Neuronal stem cell (in vitro differentiated cells): ENCODE measurements around the gene FANCD2.

Source experiments
- DNase-seq: peaks from one replicate; pipeline ENCODE4 v3.0.0-alpha.2; 2013; ENCODE audit warnings: low spot score
- H2AFZ ChIP-seq: one replicate; pipeline ENCODE4 v1.6.1; 2013; ENCODE audit warnings: mild to moderate bottlenecking, low read length, inconsistent platforms
- H2AK5ac ChIP-seq: 2 replicates; pipeline ENCODE4 v1.6.1; 2013; ENCODE audit warnings: low read depth, mild to moderate bottlenecking, inconsistent platforms, low read length, moderate library complexity, mixed read lengths
- H2BK120ac ChIP-seq: 2 replicates; pipeline ENCODE4 v1.6.1; 2013; ENCODE audit warnings: low read depth, mild to moderate bottlenecking, inconsistent platforms, low read length, moderate library complexity, mixed read lengths
- H2BK12ac ChIP-seq: one replicate; pipeline ENCODE4 v1.6.1; 2013; ENCODE audit warnings: low read length, inconsistent platforms
- H2BK15ac ChIP-seq: 2 replicates; pipeline ENCODE4 v1.6.1; 2013; ENCODE audit warnings: mild to moderate bottlenecking, low read length, inconsistent platforms, mixed read lengths
- H2BK5ac ChIP-seq: one replicate; pipeline ENCODE4 v1.6.1; 2013; ENCODE audit warnings: inconsistent platforms, mild to moderate bottlenecking, low read length, moderate library complexity
- H3K14ac ChIP-seq: one replicate; pipeline ENCODE4 v1.6.1; 2013; ENCODE audit warnings: low read length, inconsistent platforms
- H3K18ac ChIP-seq: 2 replicates; pipeline ENCODE4 v1.6.1; 2013; ENCODE audit warnings: low read length, inconsistent platforms
- H3K23ac ChIP-seq: 2 replicates; pipeline ENCODE4 v1.6.1; 2013; ENCODE audit warnings: low read depth, mild to moderate bottlenecking, mixed read lengths, low read length, inconsistent platforms; ENCODE audit not compliant: poor library complexity
- H3K27ac ChIP-seq: replicated peaks from 3 replicates; pipeline ENCODE4 v1.5.1; 2013; ENCODE audit warnings: low read length, inconsistent platforms
- H3K27me3 ChIP-seq, 3 experiments: 2 replicates each; pipeline ENCODE4 v1.6.1; 2013; ENCODE audit warnings: low read length in 3 of 3, mild to moderate bottlenecking in 2 of 3, inconsistent platforms in 1 of 3, low read depth in 1 of 3, mixed read lengths in 1 of 3, moderate library complexity in 1 of 3; ENCODE audit not compliant: control insufficient read depth in 3 of 3, insufficient read depth in 3 of 3
- H3K36me3 ChIP-seq, 2 donors: replicated peaks in 1 of 2; 2 replicates each; pipeline ENCODE4 v1.6.1; 2013; ENCODE audit warnings: low read length in 2 of 2; ENCODE audit not compliant: control insufficient read depth in 2 of 2, insufficient read depth in 2 of 2
- H3K4ac ChIP-seq: 2 replicates; pipeline ENCODE4 v1.6.1; 2013; ENCODE audit warnings: inconsistent platforms, mild to moderate bottlenecking, low read length, moderate library complexity
- H3K4me1 ChIP-seq, 2 donors: 1 replicate in 1 of 2; 2 replicates in 1 of 2; pipeline ENCODE4 v1.6.1; 2013; ENCODE audit warnings: low read length in 2 of 2, low read depth in 1 of 2; ENCODE audit not compliant: control insufficient read depth in 2 of 2, insufficient read depth in 1 of 2
- H3K4me2 ChIP-seq: one replicate; pipeline ENCODE4 v1.6.1; 2013; ENCODE audit warnings: mild to moderate bottlenecking, low read length, inconsistent platforms; ENCODE audit not compliant: insufficient read depth, poor library complexity, severe bottlenecking
- H3K4me3 ChIP-seq, 2 donors: 2 replicates each; pipeline ENCODE4 v1.5.1; 2013; ENCODE audit warnings: low read length in 2 of 2, mild to moderate bottlenecking in 2 of 2, inconsistent platforms in 1 of 2, moderate library complexity in 1 of 2
- H3K79me1 ChIP-seq: one replicate; pipeline ENCODE4 v1.6.1; 2013; ENCODE audit warnings: low read depth, mild to moderate bottlenecking, inconsistent platforms, low read length, moderate library complexity
- H3K9ac ChIP-seq: one replicate; pipeline ENCODE4 v1.6.1; 2013; ENCODE audit warnings: mild to moderate bottlenecking, low read depth, low read length, inconsistent platforms; ENCODE audit not compliant: poor library complexity
- H3K9me3 ChIP-seq, 2 donors: replicated peaks in 1 of 2; 2 replicates each; pipeline versions ENCODE3 to v1.6.1; 2013; ENCODE audit warnings: low read length in 2 of 2, mild to moderate bottlenecking in 2 of 2, inconsistent platforms in 1 of 2, low read depth in 1 of 2, mixed read lengths in 1 of 2, moderate library complexity in 1 of 2; ENCODE audit not compliant: control insufficient read depth in 2 of 2, insufficient read depth in 1 of 2
- H4K8ac ChIP-seq: one replicate; pipeline ENCODE4 v1.6.1; 2013; ENCODE audit warnings: low read depth, mild to moderate bottlenecking, inconsistent platforms, low read length, moderate library complexity
- H4K91ac ChIP-seq: one replicate; pipeline ENCODE4 v1.6.1; 2013; ENCODE audit warnings: low read length, low read depth, mild to moderate bottlenecking, inconsistent platforms; ENCODE audit not compliant: poor library complexity
- WGBS, 2 donors: extraction: QIAGEN DNeasy Blood & Tissue Kit; methylation state at CpG; one replicate each; pipeline ENCODE4 v1.1.7; 2013; ENCODE audit warnings: missing lambda C conversion rate in 2 of 2, mixed read lengths in 1 of 2; ENCODE audit not compliant: insufficient read length in 2 of 2, insufficient replicate concordance in 1 of 2; ENCODE audit errors: extremely low coverage in 2 of 2; 5-methylcytosine and 5-hydroxymethylcytosine counted together

Gene FANCD2

DNA sequence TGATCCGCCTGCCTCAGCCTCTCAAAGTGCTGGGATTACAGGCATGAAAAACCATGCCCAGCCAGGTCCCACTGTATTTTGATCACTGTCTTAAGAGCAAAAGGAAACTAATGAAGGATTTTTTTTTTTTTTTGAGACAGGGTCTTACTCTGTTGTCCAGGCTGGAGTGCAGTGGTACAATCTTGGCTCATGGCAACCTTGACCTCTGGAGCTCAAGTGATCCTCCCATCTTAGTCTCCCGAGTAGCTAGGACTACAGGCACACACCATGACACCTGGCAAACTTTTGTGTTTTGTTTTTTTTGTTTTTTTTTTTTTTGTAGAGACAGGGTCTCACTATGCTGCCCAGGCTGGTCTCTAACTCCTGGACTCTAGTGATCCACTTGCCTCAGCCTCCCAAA lies 46.0 kb upstream of the FANCD2 start:
- H3K79me1 ChIP-seq = peaks cover 3% of the 10 kb centered on the region
- no peak overlapping the region for H2BK15ac ChIP-seq
- H2BK120ac ChIP-seq = no peak overlapping the region
- no peaks in the 10 kb centered on the region for H3K9me3 ChIP-seq
- no peak overlapping the region for H3K4me3 ChIP-seq
- H3K27me3 ChIP-seq = no peaks in the 10 kb centered on the region
- no peak overlapping the region for H2AK5ac ChIP-seq
- H3K18ac ChIP-seq = no peak overlapping the region
- H3K36me3 ChIP-seq = peaks cover 8 to 69% of the 10 kb centered on the region in 2 donors
- no peak overlapping the region for H3K9ac ChIP-seq
- H3K4me2 ChIP-seq = no peak overlapping the region
- no peak overlapping the region for H2BK5ac ChIP-seq
- no peak overlapping the region for H4K91ac ChIP-seq
- H3K27ac ChIP-seq = no peak overlapping the region
- no peaks in the 10 kb centered on the region for H3K4me1 ChIP-seq
- no peak overlapping the region for H2BK12ac ChIP-seq
- H2AFZ ChIP-seq = no peak overlapping the region
- H3K23ac ChIP-seq = no peak overlapping the region
- no CpG with 5 or more reads among the region's 2 CpGs for WGBS, 2 donors
- no peak for DNase-seq
- no peak overlapping the region for H3K4ac ChIP-seq
- H4K8ac ChIP-seq = no peak overlapping the region
- no peak overlapping the region for H3K14ac ChIP-seq

DNA sequence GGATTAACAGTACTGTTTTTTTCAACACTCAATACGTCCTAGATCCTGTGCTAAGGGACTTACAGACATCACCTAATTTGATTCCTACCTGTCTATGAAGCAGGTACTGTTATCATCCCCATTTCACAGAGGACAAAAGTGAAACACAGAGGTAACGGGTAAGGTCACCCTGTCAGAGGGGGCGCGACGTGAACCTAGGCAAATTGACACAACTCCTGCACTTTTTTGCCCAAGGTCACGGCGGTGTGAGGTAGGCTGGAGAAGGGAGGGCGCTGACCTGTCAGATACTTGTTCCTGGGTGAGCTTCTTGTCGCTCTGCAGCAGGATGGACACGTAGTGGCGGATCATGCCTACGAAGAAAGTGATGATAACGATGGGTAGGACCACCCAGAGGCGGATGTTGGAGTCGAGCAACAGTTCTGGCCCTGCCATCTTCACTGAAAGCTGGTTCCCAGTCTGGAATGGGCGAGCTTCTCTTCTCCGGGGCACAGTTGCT lies 40.0 kb upstream of the FANCD2 start:
- H3K4me2 ChIP-seq = peak overlapping the region; percentile 91
- no peak overlapping the region for H2BK5ac ChIP-seq
- H2AK5ac ChIP-seq = no peak overlapping the region
- H3K4me1 ChIP-seq = peaks cover 4 to 14% of the 10 kb centered on the region in 2 donors
- H3K27me3 ChIP-seq = no peaks in the 10 kb centered on the region
- no CpG with 5 or more reads among the region's 17 CpGs for WGBS, 2 donors
- H2AFZ ChIP-seq = peak overlapping the region; percentile 95
- no peaks in the 10 kb centered on the region for H3K9me3 ChIP-seq
- H4K8ac ChIP-seq = peak overlapping the region; percentile 56
- peak overlapping the region; percentile 91 for H3K9ac ChIP-seq
- H3K18ac ChIP-seq = peak overlapping the region; percentile 76
- peaks cover 2 to 41% of the 10 kb centered on the region in 2 donors for H3K36me3 ChIP-seq
- H3K27ac ChIP-seq = no peak overlapping the region
- no peak for DNase-seq
- no peak overlapping the region for H4K91ac ChIP-seq
- peaks cover 9% of the 10 kb centered on the region for H3K79me1 ChIP-seq
- no peak overlapping the region for H2BK15ac ChIP-seq
- no peak overlapping the region for H3K4ac ChIP-seq
- peak overlapping the region; percentile 73 to 96 for H3K4me3 ChIP-seq
- no peak overlapping the region for H2BK12ac ChIP-seq
- no peak overlapping the region for H3K14ac ChIP-seq
- no peak overlapping the region for H2BK120ac ChIP-seq
- peak overlapping the region; percentile 99 for H3K23ac ChIP-seq

DNA sequence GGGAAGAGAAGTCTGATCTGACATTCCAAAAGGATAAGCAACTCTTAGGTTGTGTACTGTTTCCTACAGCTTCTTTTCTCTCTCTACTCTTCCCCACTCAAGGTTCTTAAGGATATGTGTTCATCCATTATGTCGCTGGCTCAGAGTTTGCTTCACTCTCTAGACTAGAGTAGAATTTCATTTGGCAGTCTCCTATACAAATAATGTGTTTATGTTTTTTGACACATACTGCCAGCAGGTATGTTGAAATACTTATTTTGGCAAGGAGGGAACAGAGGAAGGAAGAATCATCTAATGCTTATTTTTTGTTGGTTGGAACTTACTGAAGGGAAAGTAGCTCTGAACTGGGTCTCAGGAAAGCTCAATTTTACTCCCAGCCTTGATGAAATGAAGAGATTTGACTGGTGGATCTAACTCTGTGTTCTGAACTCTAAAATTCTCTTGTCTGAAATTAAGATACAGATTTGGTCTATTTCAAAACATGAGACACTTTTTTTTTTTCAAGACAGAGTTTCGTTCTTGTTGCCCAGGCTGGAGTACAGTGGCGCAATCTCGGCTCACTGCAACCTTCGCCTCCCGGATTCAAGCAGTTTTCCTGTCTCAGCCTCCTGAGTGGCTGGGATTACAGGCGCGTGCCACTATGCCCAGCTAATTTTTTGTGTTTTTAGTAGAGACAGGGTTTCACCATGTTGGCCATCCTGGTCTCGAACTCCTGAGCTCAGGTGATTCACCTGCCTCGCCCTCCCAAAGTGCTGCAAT lies 32.0 kb upstream of the FANCD2 start:
- no CpG with 5 or more reads among the region's 10 CpGs for WGBS, 2 donors
- no peak overlapping the region for H2BK12ac ChIP-seq
- H3K18ac ChIP-seq = no peak overlapping the region
- no peak overlapping the region for H2BK120ac ChIP-seq
- no peaks in the 10 kb centered on the region for H3K27me3 ChIP-seq
- peaks cover 2% of the 10 kb centered on the region for H3K79me1 ChIP-seq
- H3K27ac ChIP-seq = no peak overlapping the region
- no peak overlapping the region for H3K23ac ChIP-seq
- H2AFZ ChIP-seq = no peak overlapping the region
- no peak overlapping the region for H2BK5ac ChIP-seq
- H3K9ac ChIP-seq = no peak overlapping the region
- no peak for DNase-seq
- H3K9me3 ChIP-seq = no peaks in the 10 kb centered on the region
- H3K4me2 ChIP-seq = no peak overlapping the region
- peaks cover 7 to 79% of the 10 kb centered on the region in 2 donors for H3K36me3 ChIP-seq
- H2AK5ac ChIP-seq = no peak overlapping the region
- no peak overlapping the region for H4K8ac ChIP-seq
- H2BK15ac ChIP-seq = no peak overlapping the region
- no peak overlapping the region for H3K4ac ChIP-seq
- H4K91ac ChIP-seq = no peak overlapping the region
- H3K4me3 ChIP-seq = no peak overlapping the region
- no peak overlapping the region for H3K14ac ChIP-seq
- H3K4me1 ChIP-seq = no peaks in the 10 kb centered on the region

DNA sequence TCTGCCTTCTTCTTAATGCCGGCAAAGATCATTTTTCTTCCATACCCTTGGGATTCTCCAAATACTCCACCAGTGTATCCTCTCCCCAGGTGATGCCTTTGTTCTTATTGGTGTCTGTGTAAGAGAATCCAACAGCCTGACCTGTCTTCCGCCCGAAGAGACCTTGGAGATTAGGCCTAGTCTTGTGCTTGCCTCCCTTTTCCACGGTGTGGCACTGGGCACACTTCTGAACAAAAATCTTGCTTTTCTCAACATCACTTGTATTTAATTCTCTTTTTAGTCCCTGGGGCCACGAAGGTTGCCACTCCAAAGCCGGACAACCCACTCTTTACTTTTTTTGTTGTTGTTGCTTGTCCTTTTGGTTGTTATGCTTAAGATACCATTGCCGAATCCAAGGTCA lies 25.6 kb upstream of the FANCD2 start:
- H4K8ac ChIP-seq = no peak overlapping the region
- no CpG with 5 or more reads among the region's 7 CpGs for WGBS, 2 donors

More for the DNA sequence above, 25.6 kb upstream of the FANCD2 start:
- Histone ChIP-seq H2BK120ac (no peak overlapping the region), H3K36me3 (peaks cover 17 to 84% of the 10 kb centered on the region in 2 donors), H3K79me1 (peaks cover 6% of the 10 kb centered on the region), H3K27me3 (no peaks in the 10 kb centered on the region), H2BK15ac (no peak overlapping the region), H2AK5ac (no peak overlapping the region), H4K91ac (no peak overlapping the region), H2BK5ac (no peak overlapping the region), H2AFZ (no peak overlapping the region), H3K4me2 (no peak overlapping the region), H3K4ac (no peak overlapping the region), H3K9ac (no peak overlapping the region), H3K18ac (no peak overlapping the region), H3K14ac (no peak overlapping the region), H2BK12ac (no peak overlapping the region), H3K4me1 (no peaks in the 10 kb centered on the region), H3K4me3 (no peak overlapping the region), H3K9me3 (no peaks in the 10 kb centered on the region), H3K27ac (no peak overlapping the region), H3K23ac (no peak overlapping the region)
- DNase-seq = no peak
